ENCODE data around the gene ARHGEF19. TPM values are rescaled to one million over a fixed set of nuclear protein-coding genes. Genes with fewer than 3 reads are reported as not detected.
"Not testable (repeated sequence)": the region's sequence is repeated elsewhere in the genome, so short reads cannot be mapped to it uniquely, and the experiment has no call there.

ARHGEF19 gene
- total RNA-seq, 2 donors from 2014 or later, result 1.5 to 4.8 TPM

GRCh38 chr1:16167331-16168143 lies 44.9 kb downstream of the ARHGEF19 start:
- no peak for DNase-seq (ENCODE audit: low spot score)
- Histone ChIP-seq H3K9me3 (no peaks in the 10 kb centered on the region), H3K27ac (peak overlapping the region in 1 of 2 donors; percentile 47), H3K4me1 (peaks cover 0 to 27% of the 10 kb centered on the region in 2 donors), H3K4me3 (peak overlapping the region; percentile 35 to 56), H3K27me3 (no peaks in the 10 kb centered on the region), H3K36me3 (no peaks in the 10 kb centered on the region)
- no peak for TF ChIP-seq CTCF (IDR thresholded peaks at IDR 0.05)

- TF ChIP-seq CTCF (IDR thresholded peaks at IDR 0.05), result no peak
- H3K27me3 ChIP-seq, result no peaks in the 10 kb centered on the region
- no peaks in the 10 kb centered on the region for H3K9me3 ChIP-seq
- H3K4me1 ChIP-seq, result peaks cover 0 to 27% of the 10 kb centered on the region in 2 donors
- H3K36me3 ChIP-seq, result no peaks in the 10 kb centered on the region
- no peak overlapping the region for H3K27ac ChIP-seq
- H3K4me3 ChIP-seq, result no peak overlapping the region
- no peak for DNase-seq (ENCODE audit: low spot score)
Observed at GRCh38 chr1:16166117-16166516, 46.3 kb downstream of the ARHGEF19 start.

- peak overlapping the region; percentile 60 to 62 for H3K27ac ChIP-seq
- no peaks in the 10 kb centered on the region for H3K27me3 ChIP-seq
Observed at GRCh38 chr1:16165548-16165947, 46.9 kb downstream of the ARHGEF19 start.

GRCh38 chr1:16165073-16165364 lies 47.4 kb downstream of the ARHGEF19 start:
- Histone ChIP-seq H3K27me3 (no peaks in the 10 kb centered on the region), H3K27ac (peak overlapping the region; percentile 60 to 62), H3K36me3 (no peaks in the 10 kb centered on the region), H3K4me1 (peaks cover 0 to 27% of the 10 kb centered on the region in 2 donors), H3K9me3 (no peaks in the 10 kb centered on the region), H3K4me3 (no peak overlapping the region)
- TF ChIP-seq CTCF (IDR thresholded peaks at IDR 0.05), result no peak
- DNase-seq (ENCODE audit: low spot score), result no peak

More at GRCh38 chr1:16165548-16165947, 46.9 kb downstream of the ARHGEF19 start:
- no peak overlapping the region for H3K4me3 ChIP-seq
- H3K9me3 ChIP-seq, result no peaks in the 10 kb centered on the region
- no peaks in the 10 kb centered on the region for H3K36me3 ChIP-seq
- no peak for TF ChIP-seq CTCF (IDR thresholded peaks at IDR 0.05)
- no peak for DNase-seq (ENCODE audit: low spot score)
- peaks cover 0 to 27% of the 10 kb centered on the region in 2 donors for H3K4me1 ChIP-seq

GRCh38 chr1:16164213-16165072 lies 48.0 kb downstream of the ARHGEF19 start:
- Histone ChIP-seq H3K27ac (peak overlapping the region in 1 of 2 donors; percentile 62), H3K27me3 (no peaks in the 10 kb centered on the region), H3K9me3 (no peaks in the 10 kb centered on the region), H3K36me3 (no peaks in the 10 kb centered on the region), H3K4me3 (no peak overlapping the region), H3K4me1 (peaks cover 0 to 27% of the 10 kb centered on the region in 2 donors)
- DNase-seq (ENCODE audit: low spot score), result no peak
- TF ChIP-seq CTCF (IDR thresholded peaks at IDR 0.05), result no peak

- H3K4me3 ChIP-seq; H3K27me3 ChIP-seq; DNase-seq (ENCODE audit: low spot score); H3K36me3 ChIP-seq; H3K9me3 ChIP-seq; H3K27ac ChIP-seq: not testable (repeated sequence)
- peaks cover 0 to 27% of the 10 kb centered on the region in 2 donors for H3K4me1 ChIP-seq
Observed at GRCh38 chr1:16163608-16164212, 48.7 kb downstream of the ARHGEF19 start.

Measured in right atrium auricular region (tissue), 2 donors.